Stimulated activated CD8-positive, alpha-beta memory T cell treated with anti-CD3 and anti-CD28 coated beads, Interleukin-15, amount 100 ng/mL, for 48 hours (primary cell): ENCODE measurements around the gene WT1.
"Not testable (repeated sequence)": the region's sequence is repeated elsewhere in the genome, so short reads cannot be mapped to it uniquely, and the experiment has no call there.

Source experiments
- DNase-seq, 2 donors: peaks; one replicate each; pipeline ENCODE4 v3.0.0-alpha.2; 2020; ENCODE audit warnings: low read depth in 2 of 2

The WT1 gene

GRCh38 chr11:32435511-32435941 is at the start of gene WT1:
Gene WT1, minus strand, starts transcription at chr11:32435539.
- DNase-seq = no peak

GRCh38 chr11:32479291-32479690 is 44.0 kb upstream of the WT1 start:
- no peak for DNase-seq

GRCh38 chr11:32478277-32478731 is 43.0 kb upstream of the WT1 start:
- DNase-seq = no peak

GRCh38 chr11:32473282-32473909 is 38.1 kb upstream of the WT1 start:
- no peak for DNase-seq

GRCh38 chr11:32472226-32472625 is 36.9 kb upstream of the WT1 start:
- DNase-seq = no peak

- not testable (repeated sequence) for DNase-seq
These were observed 36.2 kb upstream of the WT1 start for GRCh38 chr11:32471544-32471943.

- no peak for DNase-seq
These were observed 34.5 kb upstream of the WT1 start for GRCh38 chr11:32469791-32470190.

- no peak for DNase-seq
These were observed 31.1 kb upstream of the WT1 start for GRCh38 chr11:32466279-32466915.

- no peak for DNase-seq
These were observed 28.7 kb upstream of the WT1 start for GRCh38 chr11:32464078-32464477.

GRCh38 chr11:32462011-32462690 is 26.8 kb upstream of the WT1 start:
- no peak for DNase-seq

- no peak for DNase-seq
These were observed 21.5 kb upstream of the WT1 start for GRCh38 chr11:32456864-32457263.

- no peak for DNase-seq
These were observed 19.7 kb upstream of the WT1 start for GRCh38 chr11:32454993-32455392.

GRCh38 chr11:32451808-32452207 is 16.5 kb upstream of the WT1 start:
- DNase-seq = no peak

- DNase-seq = no peak
These were observed 15.0 kb upstream of the WT1 start for GRCh38 chr11:32450372-32450771.

GRCh38 chr11:32448232-32448631 is 12.9 kb upstream of the WT1 start:
- no peak for DNase-seq

GRCh38 chr11:32447252-32447651 is 11.9 kb upstream of the WT1 start:
- no peak for DNase-seq

GRCh38 chr11:32446227-32446626 is 10.9 kb upstream of the WT1 start:
- no peak for DNase-seq

GRCh38 chr11:32444186-32444585 is 8.8 kb upstream of the WT1 start:
- DNase-seq = no peak

- no peak for DNase-seq
These were observed 5.6 kb upstream of the WT1 start for GRCh38 chr11:32440916-32441315.

- no peak for DNase-seq
These were observed 5.1 kb upstream of the WT1 start for GRCh38 chr11:32440312-32440908.

GRCh38 chr11:32439501-32440210 is 4.3 kb upstream of the WT1 start:
- DNase-seq = no peak

- no peak for DNase-seq
These were observed 3.6 kb upstream of the WT1 start for GRCh38 chr11:32438866-32439489.
